NCI-H524 treated with DMSO at 0.1 percent for 48 hours (cell line): ENCODE measurements around the gene SH3TC1.

Experiments
- DNase-seq: peaks from one replicate; lab custom pipeline; 2025; lab: John Stamatoyannopoulos, UW

Gene SH3TC1

DNA sequence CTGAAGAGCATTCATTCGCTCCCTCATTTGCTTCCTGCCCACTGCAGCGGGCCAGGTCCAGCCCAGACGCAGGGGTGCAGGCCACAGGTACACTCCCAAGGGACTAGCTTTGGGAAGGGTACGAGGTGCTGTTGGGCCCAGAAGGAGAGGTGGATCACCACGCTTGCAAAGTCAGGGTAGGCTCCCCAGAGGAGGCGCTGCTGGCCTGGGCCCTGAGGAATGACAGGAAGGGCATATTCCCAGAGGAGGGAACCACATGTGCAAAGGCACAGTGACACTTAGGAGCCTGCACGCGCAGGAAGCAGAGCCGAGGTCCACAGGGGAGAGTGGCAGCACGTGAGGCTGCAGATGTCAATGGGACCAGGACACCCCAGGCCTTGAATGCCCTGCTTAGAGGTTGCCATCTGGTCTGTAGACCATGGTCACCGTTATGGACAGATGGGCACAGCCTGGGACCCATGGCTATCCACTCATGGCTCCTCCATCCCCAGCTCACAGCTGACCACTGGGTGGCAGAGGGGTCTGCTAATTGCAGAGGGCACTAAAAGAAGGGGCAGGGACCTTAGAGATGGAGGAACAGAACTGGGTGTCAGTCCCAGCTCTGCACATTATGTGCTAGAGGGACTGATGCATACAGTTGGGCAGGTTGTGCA is 78.4 kb downstream of the SH3TC1 start:
- no peak for DNase-seq

DNA sequence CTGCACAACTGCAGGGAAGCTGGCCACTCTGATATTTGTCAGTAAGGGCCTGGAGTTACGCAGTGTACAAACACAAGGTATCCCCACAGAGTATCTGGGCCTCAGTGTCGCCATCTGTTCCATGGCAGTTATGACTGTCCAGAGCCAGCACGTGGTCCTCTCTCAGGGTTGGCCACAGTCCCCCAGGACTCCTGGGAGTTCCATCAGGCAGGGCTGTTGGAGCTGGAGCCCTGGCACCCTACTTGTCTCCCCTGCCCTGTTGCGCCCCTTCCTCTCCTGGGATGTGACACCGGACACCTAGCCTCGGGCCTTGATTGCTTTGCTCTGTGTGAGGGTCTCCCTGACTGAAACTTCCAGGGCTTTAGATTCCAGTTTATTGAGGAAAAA is 78.9 kb downstream of the SH3TC1 start:
- DNase-seq: no peak

DNA sequence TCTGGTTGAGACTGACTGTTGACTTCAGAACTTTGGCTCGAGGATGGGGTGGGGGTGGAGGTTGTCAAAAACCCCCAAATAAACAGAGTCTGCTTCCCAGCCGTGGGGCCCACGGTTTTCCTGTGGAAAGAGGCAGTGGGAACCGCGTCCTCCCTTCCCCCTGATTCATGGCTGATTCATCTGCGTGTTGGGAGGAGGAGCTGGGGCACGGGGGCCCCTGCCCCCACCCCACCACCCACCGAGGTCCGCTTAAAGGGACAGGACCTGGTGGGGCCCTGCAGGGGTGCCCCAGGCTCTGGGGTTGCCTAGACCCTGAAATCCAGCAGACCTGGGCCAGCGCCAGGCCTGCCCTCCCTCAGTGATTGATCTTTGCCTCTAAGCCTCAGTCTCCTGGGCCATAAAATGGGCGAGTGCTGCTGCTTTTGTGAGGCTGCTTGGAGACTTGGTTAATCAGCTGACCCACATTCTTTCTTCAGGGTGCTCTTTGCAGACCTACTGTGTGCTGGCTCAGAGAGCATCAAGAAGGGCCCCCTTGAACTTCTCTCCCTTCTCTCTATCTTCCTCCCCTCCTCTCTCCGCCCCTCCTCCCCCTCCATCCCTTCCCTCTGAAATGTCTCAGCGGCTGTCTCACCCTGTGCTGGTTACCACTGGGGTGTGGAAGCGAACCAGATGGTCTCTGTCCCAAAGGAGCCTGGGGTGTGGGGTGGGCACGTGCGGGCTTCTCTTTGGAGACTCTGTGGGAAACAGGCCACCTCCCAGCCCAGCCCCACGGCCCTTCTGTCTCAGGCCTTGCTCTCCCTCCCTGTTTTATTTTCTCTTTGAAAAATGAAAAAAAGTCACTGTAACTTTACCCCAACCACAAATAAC is 79.6 kb downstream of the SH3TC1 start:
- DNase-seq: peak; percentile 47

DNA sequence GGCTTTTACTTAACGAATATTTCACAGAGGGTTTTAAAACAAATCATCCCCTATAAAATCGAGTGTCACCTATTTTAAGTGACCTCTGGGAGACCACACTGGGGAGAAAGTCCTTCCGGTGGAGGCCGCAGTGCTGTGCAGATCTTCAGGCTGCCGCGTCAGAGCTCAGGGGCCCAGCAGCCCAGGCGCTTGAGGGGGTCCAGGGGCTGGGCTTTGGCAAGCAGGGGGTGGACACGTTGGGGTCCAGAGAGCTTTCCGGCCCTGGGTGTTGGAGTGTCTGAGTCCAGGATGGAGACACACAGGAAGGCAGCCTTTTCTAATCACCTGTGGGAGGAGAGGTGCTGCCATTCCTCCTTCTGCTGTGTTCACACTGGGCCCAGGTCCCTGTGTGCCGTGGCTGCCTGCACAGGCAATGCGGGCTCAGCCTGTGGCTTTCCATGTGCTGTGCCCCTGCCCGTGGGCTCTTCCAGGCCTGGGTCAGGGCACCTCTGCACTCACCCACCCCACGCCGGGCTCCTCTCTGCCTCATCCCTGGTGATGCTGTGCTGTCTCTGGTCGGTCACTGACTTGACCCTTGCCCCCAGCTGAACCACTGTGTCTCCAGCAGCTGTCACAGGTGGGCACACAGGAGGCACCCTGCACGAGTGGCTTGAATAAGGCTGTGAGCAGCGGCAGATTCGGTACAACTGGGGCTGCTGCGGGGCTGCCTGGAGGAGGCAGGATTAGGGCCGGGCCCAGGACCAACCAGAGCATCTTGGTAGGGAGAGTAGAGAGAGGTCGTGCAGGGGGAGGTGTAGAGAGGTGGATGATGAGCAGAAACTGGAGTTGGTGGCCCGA is 80.4 kb downstream of the SH3TC1 start:
- no peak for DNase-seq

DNA sequence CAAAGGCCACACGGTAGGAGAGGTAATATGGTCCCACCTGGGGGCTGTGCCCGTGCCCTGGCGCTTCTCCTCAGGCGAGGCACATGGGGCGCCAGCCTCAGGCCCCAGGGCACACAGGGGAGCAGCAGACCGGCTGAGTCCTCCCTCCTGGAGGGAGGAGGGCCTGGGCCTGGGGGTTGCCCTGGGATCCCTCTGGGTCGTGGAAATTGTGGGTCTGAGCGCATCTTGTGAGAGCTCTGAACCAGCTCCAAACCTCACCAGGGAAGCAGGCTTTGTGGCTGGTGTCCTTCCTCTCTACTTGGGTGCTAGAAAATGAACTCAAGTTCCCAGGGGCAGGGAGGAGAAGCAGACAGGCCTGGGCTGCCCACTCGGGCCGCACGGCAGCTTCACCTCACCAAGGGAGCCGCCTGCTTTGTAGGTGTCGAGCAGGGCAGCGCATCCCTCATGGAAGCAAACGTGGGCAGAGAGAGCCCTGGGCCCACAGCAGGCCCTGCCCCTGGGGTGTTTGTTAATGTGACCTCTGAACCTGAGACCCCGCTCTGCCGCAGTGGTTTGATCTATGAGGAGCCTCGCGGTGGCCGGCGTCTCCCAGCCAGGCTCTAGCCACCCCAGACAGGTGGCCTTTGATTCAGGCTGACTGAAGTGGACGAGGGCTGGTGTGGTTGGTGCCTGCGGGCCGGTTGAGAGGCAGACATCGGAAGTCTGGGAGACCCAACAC is 81.2 kb downstream of the SH3TC1 start:
- no peak for DNase-seq

DNA sequence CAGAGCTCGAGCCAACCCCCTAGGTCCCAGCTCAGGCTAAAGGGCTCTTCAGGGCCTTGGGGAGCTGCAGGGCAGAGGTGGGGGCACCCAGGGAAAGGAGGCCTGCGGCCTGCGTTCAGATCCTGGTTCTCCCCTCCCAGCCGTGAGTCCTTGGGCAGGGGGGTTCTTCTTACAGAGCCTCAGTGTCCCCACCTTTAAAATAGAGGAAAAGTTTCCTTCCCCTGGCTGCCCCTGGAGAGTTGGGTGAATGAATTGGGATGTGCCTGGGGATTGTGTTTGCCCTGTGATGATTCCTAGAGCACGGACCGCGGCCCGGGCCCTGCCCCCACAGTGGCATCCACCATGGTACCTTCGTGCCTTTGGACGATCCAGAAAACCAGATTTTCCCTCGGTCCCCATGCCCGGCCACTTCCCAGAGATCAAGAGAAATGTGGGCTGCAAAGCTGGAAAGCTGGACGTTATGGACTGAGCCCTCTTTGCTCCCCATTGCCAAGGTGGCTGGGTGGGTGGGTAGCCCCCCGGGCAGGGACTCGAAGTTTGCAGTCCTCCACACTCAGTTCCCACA is 81.9 kb downstream of the SH3TC1 start:
- no peak for DNase-seq

- no peak for DNase-seq
Measured at GRCh38 chr4:8281519-8282133, 82.5 kb downstream of the SH3TC1 start.

DNA sequence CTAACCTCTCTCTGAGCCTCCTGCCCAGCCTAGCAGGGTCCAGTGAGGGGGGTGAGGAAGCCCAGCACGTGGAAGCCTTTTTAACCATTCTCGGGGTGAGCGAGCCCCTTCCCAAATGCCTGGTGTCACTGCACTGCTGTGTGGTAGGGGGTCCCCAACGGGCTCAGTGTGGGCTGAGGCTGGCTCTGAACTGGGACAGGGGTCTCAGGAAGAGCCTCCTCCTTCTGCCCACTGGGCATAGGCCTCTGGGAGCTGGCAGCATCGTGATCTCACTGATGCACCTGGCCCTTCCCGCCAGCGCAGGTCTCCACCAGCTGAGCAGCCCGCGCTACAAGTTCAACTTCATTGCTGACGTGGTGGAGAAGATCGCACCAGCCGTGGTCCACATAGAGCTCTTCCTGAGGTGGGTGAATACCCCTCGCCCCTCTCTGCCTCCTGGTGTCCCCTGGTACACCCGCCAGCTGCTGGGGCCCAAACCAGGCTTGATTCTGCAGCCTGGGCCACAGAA is 83.1 kb downstream of the SH3TC1 start:
- no peak for DNase-seq

DNA sequence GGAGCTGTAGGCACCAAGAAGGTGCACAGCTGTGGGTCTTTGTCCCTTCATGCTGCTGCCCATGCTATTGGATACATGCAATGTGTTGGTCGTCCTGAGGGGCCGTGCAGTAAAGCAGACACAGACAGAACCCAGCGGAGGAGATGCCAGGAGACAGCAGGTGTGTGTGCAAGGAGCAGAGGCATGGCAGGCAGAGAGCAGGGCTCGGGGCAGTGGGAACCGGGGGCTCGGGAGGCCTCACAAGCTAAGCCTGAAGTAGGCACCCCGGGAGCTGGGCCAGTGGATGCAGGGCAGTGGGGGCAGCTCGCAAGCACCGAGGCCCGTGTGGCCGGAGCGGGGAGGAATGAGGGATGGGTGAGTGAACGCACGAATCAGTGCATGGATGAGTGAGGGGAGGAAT is 83.7 kb downstream of the SH3TC1 start:
- no peak for DNase-seq

DNA sequence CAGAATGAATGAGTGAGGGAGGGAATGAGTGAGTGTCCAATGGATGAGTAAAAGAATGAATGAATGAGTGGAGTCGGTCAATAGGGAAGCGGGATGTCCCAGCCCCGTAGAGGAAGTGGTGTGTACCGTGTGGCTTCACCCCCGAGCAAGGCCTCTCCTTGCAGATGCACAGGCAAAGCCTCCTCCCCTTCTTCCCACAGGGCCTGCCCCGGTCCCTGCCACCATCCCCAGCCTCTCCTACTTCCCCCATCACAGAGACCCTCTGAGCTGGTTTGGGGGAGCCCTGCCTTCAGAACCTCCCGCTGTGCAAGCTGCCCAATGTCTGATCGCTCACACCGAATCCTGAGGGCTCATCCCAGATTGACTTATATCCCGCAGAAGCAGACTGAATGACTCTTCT is 84.1 kb downstream of the SH3TC1 start:
- no peak for DNase-seq

GRCh38 chr4:8283631-8284121 is 84.6 kb downstream of the SH3TC1 start:
- DNase-seq: no peak

DNA sequence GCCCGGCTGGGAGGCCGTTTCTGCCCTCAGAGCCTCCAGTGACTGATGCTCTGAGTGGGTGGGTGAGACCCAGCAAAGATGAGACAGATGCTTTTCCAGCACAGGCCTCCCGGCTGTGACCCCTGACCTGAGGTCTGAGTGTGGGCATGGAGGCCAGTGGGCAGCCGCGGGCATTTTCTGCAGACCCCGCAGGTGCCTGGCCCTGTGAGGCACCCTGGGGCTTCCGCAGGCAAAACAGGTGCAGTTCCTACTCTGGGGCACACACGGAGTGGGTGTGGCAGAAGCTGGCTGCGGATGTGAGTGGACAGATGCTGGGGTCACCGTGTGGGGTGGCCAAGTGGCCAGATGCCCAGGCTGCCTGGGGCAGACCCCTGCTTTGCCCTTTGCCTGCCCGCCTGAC is 85.3 kb downstream of the SH3TC1 start:
- DNase-seq: no peak

DNA sequence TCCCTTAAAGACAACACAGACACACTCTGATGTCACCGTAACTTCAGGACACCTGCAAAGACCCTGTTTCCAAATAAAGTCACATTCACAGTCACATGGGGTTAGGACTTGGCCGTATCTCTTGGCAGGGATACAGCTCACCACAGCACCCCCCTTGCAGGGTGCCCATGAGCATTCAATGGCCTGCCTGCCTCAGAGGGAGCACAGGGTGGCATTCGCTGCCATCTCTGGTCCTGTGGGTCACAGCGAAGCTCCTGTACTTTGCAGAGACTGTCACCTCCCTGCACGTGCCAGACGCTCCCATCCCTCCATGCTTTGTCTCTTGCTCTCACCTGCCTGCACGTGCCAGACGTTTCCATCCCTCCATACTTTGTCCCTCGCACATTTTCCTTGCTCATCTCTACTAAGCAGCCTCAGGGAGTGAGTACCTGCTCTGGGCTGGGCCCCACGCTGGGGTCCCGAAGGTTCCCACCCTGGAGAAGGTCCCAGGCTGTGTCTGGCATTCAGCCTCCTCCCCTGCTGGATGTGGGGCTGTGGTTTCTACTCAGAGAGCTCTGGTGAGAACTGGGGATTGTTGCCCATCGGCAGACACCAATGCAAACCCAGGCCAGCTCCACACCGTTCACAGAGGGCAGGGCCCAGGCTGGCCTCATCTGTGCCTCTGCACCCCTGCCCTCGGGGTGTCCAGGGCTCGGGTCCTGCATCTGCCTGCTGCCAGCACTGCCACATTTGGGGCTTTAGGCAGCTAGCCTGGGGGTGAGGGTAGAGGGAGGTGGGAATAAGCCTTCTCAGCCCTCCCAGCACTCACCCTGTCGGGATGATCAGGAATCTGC is 86.3 kb downstream of the SH3TC1 start:
- DNase-seq: no peak

DNA sequence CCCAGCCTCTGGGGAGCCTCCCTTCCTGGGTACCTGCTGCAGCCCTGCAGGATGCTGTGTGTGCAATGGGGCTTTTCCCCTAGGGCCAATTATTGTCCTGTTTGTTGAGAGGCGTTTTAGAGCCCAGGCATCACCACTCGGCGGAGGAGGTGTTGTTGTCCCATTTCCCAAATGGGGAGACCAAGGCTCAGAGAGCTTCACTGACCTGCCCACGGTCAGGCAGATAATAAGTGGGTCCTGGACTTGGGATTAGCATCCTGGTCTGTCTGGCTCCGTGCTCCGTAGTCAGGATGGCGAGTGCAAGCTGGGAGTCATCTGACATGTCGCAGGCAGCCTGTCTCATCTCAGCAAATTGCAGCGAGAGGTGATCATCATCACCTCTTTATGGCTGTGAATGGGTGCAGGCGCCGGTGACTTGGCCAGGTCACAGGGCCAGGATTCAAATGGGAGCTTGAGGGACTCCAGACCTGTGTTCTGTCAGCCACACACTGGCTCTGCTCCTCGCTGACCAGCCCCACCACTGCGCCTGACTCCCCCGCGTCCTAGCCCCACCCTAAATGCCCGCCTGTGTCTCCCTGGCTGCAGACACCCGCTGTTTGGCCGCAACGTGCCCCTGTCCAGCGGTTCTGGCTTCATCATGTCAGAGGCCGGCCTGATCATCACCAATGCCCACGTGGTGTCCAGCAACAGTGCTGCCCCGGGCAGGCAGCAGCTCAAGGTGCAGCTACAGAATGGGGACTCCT is 87.1 kb downstream of the SH3TC1 start:
- DNase-seq: no peak

DNA sequence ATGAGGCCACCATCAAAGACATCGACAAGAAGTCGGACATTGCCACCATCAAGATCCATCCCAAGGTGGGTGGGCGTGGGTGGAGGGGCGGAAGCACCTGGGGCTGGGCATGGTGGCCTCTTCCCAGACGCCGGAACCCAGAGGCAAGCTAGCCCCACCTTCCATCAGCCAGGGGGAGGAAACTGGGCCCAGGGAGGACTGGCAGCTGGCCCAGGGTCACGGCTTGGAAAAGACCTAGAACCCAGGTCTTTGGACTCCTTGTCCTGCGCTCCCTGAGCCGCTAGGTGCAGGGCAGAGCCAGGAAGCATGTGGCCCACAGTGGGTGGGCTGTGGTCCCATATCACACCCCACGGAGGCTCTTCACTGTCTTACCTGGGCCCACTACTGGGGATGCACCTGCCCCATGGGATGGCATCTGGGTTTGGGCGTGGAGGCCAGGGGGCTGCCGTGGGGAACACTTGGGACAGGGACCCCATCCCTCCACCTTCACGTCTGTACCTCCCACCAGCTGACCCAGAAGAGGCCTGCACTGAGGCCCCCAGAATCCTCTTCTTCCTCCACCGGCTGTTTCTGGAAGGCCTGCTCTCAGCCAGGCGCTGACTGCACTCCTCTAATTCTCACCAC is 87.7 kb downstream of the SH3TC1 start:
- DNase-seq: no peak

- no peak for DNase-seq
Measured at GRCh38 chr4:8287343-8288280, 88.5 kb downstream of the SH3TC1 start.

DNA sequence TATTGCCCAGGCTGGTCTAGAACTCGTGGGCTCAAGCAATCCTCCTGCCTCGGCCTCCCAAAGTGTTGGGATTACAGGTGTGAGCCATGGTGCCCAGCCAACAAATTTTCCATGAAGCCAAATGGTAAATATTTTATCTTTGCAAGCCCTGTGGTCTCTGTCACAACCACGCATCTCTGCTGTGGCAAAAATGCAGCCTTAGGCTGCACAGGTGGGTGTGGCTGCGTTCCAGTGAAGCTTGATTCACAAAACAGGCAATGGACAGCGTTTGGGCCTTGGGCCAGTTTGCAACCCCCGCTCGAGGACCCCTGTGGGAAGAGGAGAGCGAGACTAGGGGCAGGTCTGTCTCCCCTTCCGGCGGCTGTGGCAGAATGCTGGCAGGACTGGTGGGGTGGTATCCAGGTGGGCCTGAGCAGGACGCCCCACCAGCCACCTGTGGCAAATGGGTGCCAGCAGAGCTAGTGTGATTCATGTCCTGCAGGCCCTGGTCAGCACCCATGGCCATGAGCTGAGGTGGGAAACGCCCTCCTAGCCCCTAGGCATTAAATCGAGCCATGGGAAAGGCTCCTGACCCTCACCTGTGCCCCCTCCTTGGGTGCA is 90.2 kb downstream of the SH3TC1 start:
- DNase-seq: no peak
